Parathyroid adenoma (tissue), 2 donors: Measurements from ENCODE around the gene TTC21A.

Source experiments
- H2AFZ ChIP-seq: fragments of 300-600 bp; sonication (generic); one replicate; pipeline ENCODE4 v1.7.0; 2017; ENCODE audit warnings: antibody characterized with exemption, mild to moderate bottlenecking
- H3K27ac ChIP-seq: fragments of 300-600 bp; sonication (generic); one replicate; pipeline ENCODE4 v1.7.0; 2017
- H3K27me3 ChIP-seq: fragments of 300-600 bp; sonication (generic); one replicate; pipeline ENCODE4 v1.7.0; 2017; ENCODE audit warnings: low read length; ENCODE audit not compliant: control insufficient read depth, insufficient read depth
- H3K36me3 ChIP-seq: fragments of 300-600 bp; sonication (generic); one replicate; pipeline ENCODE4 v1.7.0; 2017; ENCODE audit warnings: low read length; ENCODE audit not compliant: control insufficient read depth, insufficient read depth
- H3K4me1 ChIP-seq: fragments of 300-600 bp; sonication (generic); one replicate; pipeline ENCODE4 v1.7.0; 2017; ENCODE audit warnings: control low read depth
- H3K4me2 ChIP-seq: fragments of 300-600 bp; sonication (generic); one replicate; pipeline ENCODE4 v1.7.0; 2017; ENCODE audit warnings: low read length
- H3K4me3 ChIP-seq: fragments of 300-600 bp; sonication (generic); one replicate; pipeline ENCODE4 v1.7.0; 2017; ENCODE audit warnings: low read depth, low read length
- H3K79me2 ChIP-seq: fragments of 300-600 bp; sonication (generic); one replicate; pipeline ENCODE4 v1.7.0; 2017; ENCODE audit warnings: control low read depth
- H3K9ac ChIP-seq: fragments of 300-600 bp; sonication (generic); one replicate; pipeline ENCODE4 v1.7.0; 2017; ENCODE audit warnings: mild to moderate bottlenecking
- H3K9me3 ChIP-seq: fragments of 300-600 bp; sonication (generic); one replicate; pipeline ENCODE4 v1.7.0; 2017; ENCODE audit warnings: low read length; ENCODE audit not compliant: control insufficient read depth
- TF ChIP-seq, protein P1 (sequence below): fragments of 300-600 bp; sonication (generic); IDR thresholded peaks from one replicate; pipeline ENCODE4 v1.7.0; 2017; ENCODE audit warnings: antibody characterized with exemption, mild to moderate bottlenecking
- donor health status: primary hyperparathyroidism.

TTC21A gene

DNA sequence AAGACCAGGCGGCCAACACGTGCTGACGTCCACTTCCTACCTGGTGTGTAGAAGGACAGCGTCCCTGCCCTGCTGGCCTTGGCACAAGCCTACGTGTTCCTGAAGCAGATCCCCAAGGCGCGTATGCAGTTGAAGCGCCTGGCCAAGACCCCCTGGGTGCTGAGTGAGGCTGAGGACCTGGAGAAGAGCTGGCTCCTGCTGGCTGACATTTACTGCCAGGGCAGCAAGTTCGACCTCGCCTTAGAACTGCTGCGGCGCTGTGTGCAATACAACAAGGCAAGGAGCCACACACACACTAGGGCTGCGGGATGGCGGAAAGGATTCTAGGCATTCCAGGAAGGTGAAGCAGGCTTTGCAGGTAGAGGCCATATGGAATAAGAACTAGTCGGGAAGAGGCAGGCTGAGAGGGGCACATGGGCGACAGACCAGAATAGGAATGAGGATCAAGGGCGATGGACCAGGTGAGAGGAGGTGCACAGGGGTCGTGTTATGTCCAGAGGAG is 30.0 kb downstream of the TTC21A start:
- Histone ChIP-seq H3K4me2 (no peak overlapping the region), H3K4me1 (peaks cover 48% of the 10 kb centered on the region), H3K4me3 (no peak overlapping the region), H3K9ac (no peak overlapping the region), H3K27me3 (no peaks in the 10 kb centered on the region), H3K36me3 (no peaks in the 10 kb centered on the region), H3K27ac (no peak overlapping the region), H2AFZ (no peak overlapping the region), H3K9me3 (no peaks in the 10 kb centered on the region), H3K79me2 (peaks cover 2% of the 10 kb centered on the region)
- TF ChIP-seq, protein P1, sequence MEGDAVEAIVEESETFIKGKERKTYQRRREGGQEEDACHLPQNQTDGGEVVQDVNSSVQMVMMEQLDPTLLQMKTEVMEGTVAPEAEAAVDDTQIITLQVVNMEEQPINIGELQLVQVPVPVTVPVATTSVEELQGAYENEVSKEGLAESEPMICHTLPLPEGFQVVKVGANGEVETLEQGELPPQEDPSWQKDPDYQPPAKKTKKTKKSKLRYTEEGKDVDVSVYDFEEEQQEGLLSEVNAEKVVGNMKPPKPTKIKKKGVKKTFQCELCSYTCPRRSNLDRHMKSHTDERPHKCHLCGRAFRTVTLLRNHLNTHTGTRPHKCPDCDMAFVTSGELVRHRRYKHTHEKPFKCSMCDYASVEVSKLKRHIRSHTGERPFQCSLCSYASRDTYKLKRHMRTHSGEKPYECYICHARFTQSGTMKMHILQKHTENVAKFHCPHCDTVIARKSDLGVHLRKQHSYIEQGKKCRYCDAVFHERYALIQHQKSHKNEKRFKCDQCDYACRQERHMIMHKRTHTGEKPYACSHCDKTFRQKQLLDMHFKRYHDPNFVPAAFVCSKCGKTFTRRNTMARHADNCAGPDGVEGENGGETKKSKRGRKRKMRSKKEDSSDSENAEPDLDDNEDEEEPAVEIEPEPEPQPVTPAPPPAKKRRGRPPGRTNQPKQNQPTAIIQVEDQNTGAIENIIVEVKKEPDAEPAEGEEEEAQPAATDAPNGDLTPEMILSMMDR, result no peak

DNA sequence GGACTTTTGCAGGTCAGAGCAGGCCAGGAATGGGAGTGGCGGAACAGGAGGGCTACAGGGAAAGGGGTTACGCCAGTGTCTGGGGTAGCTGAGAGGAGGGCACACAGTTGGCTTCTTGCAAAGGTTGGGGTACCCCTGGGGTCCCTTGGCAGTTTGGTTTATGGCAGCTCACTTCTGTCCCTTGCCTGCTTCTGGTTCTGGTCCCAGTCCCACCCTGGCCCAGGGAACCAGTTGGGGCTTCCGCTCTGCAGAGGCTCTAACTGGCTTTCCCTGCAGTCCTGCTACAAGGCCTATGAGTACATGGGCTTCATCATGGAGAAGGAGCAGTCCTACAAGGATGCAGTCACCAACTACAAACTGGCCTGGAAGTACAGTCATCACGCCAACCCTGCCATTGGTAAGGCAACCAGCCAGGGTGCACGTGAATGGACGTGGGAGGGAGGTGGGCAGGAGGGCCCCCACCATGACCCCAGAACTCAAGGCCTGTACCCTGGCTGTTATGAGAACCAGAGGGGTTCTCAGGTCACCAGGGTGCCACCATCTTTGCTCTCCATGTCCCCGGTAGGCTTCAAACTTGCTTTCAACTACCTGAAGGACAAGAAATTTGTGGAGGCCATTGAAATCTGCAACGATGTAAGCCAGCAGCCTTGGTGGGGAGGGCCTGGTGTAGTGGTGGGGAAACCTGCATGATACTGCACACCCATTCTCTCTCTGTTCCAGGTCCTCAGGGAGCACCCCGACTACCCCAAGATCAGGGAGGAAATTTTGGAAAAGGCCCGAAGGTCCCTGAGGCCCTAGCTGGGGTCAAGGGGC is 30.7 kb downstream of the TTC21A start:
- Histone ChIP-seq H3K9ac (no peak overlapping the region), H3K4me2 (no peak overlapping the region), H3K27me3 (no peaks in the 10 kb centered on the region), H3K9me3 (no peaks in the 10 kb centered on the region), H3K4me1 (peaks cover 54% of the 10 kb centered on the region), H3K4me3 (no peak overlapping the region), H2AFZ (no peak overlapping the region), H3K36me3 (no peaks in the 10 kb centered on the region), H3K27ac (no peak overlapping the region), H3K79me2 (peaks cover 2% of the 10 kb centered on the region)
- TF ChIP-seq, protein P1, result no peak

DNA sequence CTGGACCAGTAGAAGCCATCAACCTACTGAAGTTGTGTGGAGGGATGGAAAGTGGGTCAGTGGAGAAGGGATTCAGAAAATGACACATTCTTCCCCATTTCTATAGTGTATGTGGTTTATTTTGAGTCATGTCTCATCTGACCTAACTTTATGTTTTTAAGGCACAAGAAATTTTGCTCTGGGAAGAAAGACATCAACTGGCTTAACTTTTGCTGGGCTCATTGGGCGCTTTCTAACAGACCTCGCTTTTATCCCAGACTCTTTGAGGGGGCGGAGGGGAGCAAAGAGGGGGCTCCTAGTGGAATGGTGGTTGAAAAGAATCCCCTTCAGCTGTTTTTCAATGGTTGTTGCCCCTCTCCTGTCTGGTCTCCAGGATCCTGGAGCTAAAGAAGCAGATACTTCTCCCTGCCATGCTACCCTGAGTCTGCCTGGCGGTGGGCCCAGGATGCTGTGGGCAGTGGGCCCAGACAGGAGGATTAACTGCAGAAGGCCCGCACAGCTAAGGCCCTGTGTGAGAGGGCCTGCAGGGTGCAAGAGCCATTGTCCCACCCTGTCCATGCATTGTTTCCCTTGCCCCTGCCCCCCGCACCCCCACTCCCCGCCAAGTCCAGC is 31.4 kb downstream of the TTC21A start:
- H2AFZ ChIP-seq, result no peak overlapping the region
- H3K27me3 ChIP-seq, result no peaks in the 10 kb centered on the region
- no peak overlapping the region for H3K4me3 ChIP-seq
- no peak overlapping the region for H3K4me2 ChIP-seq
- H3K27ac ChIP-seq, result no peak overlapping the region
- peaks cover 60% of the 10 kb centered on the region for H3K4me1 ChIP-seq
- peaks cover 2% of the 10 kb centered on the region for H3K79me2 ChIP-seq
- H3K9ac ChIP-seq, result no peak overlapping the region
- TF ChIP-seq, protein P1, result no peak
- no peaks in the 10 kb centered on the region for H3K9me3 ChIP-seq
- H3K36me3 ChIP-seq, result no peaks in the 10 kb centered on the region

DNA sequence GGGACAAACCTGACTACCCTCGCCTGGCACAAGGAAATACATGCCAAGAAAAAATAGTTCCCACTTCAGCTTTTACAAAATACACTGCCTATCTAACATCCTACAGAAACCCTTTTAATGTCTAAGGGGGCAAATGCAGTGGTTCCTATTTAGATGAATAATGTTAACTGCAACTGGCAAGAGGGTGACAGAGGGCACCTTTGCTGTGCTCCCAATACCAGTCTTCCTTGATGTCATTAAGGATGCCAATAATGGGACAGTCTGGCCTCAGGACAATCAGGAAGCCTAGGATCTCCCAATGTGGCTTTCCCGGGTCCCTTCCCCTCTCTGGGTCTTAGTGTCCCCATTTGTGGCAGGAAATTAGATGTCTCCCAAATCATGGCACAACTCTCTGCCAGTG is 32.0 kb downstream of the TTC21A start:
- peaks cover 65% of the 10 kb centered on the region for H3K4me1 ChIP-seq
- H3K36me3 ChIP-seq, result no peaks in the 10 kb centered on the region

More for the DNA sequence above, 32.0 kb downstream of the TTC21A start:
- Histone ChIP-seq H3K27me3 (no peaks in the 10 kb centered on the region), H3K4me2 (no peak overlapping the region), H3K9ac (no peak overlapping the region), H2AFZ (no peak overlapping the region), H3K79me2 (peaks cover 3% of the 10 kb centered on the region), H3K4me3 (no peak overlapping the region), H3K27ac (no peak overlapping the region), H3K9me3 (no peaks in the 10 kb centered on the region)
- TF ChIP-seq, protein P1, result no peak
